Left lung (tissue), 10 donors: ENCODE data around the gene ZNF580. TPM values are rescaled to one million over a fixed set of nuclear protein-coding genes. Genes with fewer than 3 reads are reported as not detected.

Experiments
- ATAC-seq: fragments of 200-7000 bp; cut with Tn5 transposase; one replicate; pipeline ENCODE4 v1.9.1; 2020; ENCODE audit warnings: moderate library complexity
- DNase-seq, 4 donors: peaks; one replicate each; pipeline ENCODE4 v3.0.0-alpha.2; 2013 to 2020
- H3K27ac ChIP-seq, 2 donors: fragments of 200-600 bp; sonication (generic) in 1 of 2; one replicate each; pipeline versions ENCODE4 v1.5.0 to v1.8.0; 2020 to 2021
- H3K27me3 ChIP-seq, 2 donors: fragments of 200-600 bp; sonication (generic) in 1 of 2; one replicate each; pipeline versions ENCODE4 v1.5.0 to v1.8.0; 2020 to 2021
- H3K36me3 ChIP-seq, 2 donors: fragments of 200-600 bp; sonication (generic) in 1 of 2; one replicate each; pipeline versions ENCODE4 v1.5.0 to v1.8.0; 2020 to 2021
- H3K4me1 ChIP-seq, 2 donors: fragments of 200-600 bp; one replicate each; pipeline ENCODE4 v1.8.0; 2021
- H3K4me3 ChIP-seq, 2 donors: fragments of 200-600 bp; sonication (generic) in 1 of 2; one replicate each; pipeline versions ENCODE4 v1.5.0 to v1.8.0; 2020 to 2021; ENCODE audit warnings: mild to moderate bottlenecking in 1 of 2
- H3K9me3 ChIP-seq, 2 donors: fragments of 200-600 bp; sonication (generic) in 1 of 2; one replicate each; pipeline versions ENCODE4 v1.5.0 to v1.8.0; 2020 to 2021
- CTCF ChIP-seq, 2 donors: fragments of 200-600 bp; sonication (generic) in 1 of 2; IDR thresholded peaks; one replicate each; pipeline versions ENCODE4 v1.5.0 to v1.8.0; 2021; ENCODE audit warnings: antibody characterized with exemption in 2 of 2
- intact Hi-C, 2 donors: fragments of 100-400 bp; cut with DNase I; formaldehyde crosslinking; loops; one replicate each; pipeline versions ENCODE4 v1.11.2 to v1.14.2; 2022
- polyA plus RNA-seq, 6 donors: library from polyadenylated mRNA; unstranded; fragments of 120-200 nt; gene quantifications; one replicate each; pipeline ENCODE4 v1.2.1, GENCODE V29; 2013; ENCODE audit not compliant: insufficient read length in 6 of 6
- total RNA-seq, 2 donors: library from RNA; stranded (reverse); fragmentation: NEBNext Ultra II Directional; extraction: Animal tissue kit (Norgen Biotek cat#: 25700); gene quantifications; one replicate each; pipeline ENCODE4 v1.2.1, GENCODE V29; 2021
- donor health status: DM: no; HTN: yes; CAD: no.
- donor health status: DM: no; HTN: no; CAD: no.

The ZNF580 gene
- total and polyA plus RNA-seq, 8 donors = 33.8 to 49.5 (median 39.1) TPM

DNA sequence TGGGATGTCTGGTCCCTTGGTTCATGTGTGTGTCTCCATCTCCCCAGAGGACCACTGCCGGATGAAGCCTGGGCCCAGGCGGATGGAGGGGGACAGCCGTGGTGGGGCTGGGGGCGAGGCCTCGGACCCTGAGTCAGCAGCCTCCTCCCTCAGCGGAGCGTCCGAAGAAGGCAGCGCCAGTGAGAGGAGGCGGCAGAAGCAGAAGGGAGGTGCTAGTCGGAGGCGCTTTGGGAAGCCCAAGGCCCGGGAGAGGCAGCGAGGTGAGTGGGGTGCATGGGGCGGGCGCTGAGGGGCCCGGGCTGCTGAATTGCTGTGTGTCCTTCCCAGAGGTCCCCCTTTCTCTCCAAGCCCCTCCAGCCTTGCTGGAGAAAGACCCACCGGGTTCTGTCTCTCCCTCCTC, 10.4 kb downstream of the ZNF580 start:
- Histone ChIP-seq H3K4me3 (no peak overlapping the region), H3K27me3 (no peaks in the 10 kb centered on the region), H3K36me3 (peaks cover 0 to 10% of the 10 kb centered on the region in 2 donors), H3K4me1 (peaks cover 21 to 50% of the 10 kb centered on the region in 2 donors), H3K9me3 (no peaks in the 10 kb centered on the region), H3K27ac (no peak overlapping the region)
- DNase-seq (peak in 1 of 4 donors; percentile 72), ATAC-seq (no peak)
- intact Hi-C loops = no loop called here
- no peak for TF ChIP-seq CTCF (IDR thresholded peaks at IDR 0.05)

DNA sequence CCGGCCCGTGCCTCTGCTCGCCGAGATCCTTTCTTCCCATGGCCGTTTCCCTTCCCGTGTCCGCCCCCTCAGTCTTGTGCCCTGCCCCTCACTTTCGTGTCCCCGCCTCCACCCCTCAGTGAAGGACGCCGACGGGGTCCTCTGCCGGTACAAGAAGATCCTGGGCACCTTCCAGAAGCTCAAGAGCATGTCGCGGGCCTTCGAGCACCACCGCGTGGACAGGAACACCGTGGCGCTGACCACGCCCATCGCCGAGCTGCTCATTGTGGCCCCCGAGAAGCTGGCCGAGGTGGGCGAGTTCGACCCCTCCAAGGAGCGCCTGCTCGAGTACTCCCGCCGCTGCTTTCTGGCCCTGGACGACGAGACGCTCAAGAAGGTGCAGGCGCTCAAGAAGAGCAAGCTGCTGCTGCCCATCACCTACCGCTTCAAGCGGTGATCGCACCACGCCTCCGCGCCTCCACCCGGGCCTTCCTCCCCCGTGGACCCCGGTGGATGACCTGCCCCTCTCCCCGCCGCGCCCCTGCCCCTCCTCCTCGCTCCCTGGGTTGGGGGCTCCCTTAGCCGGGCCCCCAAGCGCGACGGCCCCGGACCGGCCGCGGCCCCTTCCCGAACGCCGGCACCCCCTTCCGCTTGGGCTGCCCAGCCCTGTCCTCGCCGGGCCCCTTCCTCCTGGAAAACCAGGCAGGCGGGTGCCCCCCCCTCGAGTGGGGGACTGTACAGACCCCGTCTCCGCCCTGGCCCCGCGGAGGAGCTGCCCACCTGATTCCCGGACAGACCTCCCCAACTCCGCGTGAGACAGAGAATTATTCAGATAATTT, 11.7 kb downstream of the ZNF580 start:
- intact Hi-C loops = no loop called here

DNA sequence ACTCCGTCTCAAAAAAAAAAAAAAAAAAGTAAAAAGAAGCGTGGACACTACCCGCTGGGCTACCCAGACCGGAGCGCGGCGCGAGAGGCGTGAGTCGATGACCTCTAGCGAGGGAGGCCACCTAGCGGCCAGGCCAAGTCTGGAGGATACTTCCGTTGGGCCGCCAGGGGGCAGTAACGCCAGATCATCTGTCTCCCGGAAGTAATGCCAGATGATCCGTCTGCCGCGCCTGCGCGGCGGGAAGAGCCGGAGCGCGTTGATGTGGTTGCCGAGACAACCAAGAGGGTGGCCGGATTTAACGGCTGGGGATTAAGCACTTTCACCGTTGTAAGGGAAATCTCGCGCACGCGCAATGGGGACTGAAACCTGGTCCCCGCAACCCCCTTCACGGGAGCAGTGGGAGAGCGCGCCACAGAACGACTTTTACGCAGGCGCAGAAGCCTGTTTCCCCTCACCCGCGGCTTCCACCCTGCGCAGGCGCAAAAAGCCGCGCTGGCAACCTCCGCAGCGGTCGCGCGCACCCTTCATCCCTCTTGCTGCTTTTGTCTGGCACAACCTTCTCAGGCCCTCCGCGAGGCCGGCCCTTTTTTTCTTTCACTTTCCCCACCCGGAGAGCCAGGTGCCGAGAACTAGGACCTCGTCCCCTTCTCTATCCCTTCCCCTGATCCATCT, 13.0 kb downstream of the ZNF580 start:
- peak; percentile 99 for TF ChIP-seq CTCF (IDR thresholded peaks at IDR 0.05)
- DNase-seq (peak; percentile 98 to 100 (median 99)), ATAC-seq (peak; percentile 76)
- intact Hi-C loops = no loop called here
- Histone ChIP-seq H3K4me1 (peaks cover 35 to 53% of the 10 kb centered on the region in 2 donors), H3K27ac (peak overlapping the region; percentile 99 to 100), H3K27me3 (no peaks in the 10 kb centered on the region), H3K9me3 (no peaks in the 10 kb centered on the region), H3K4me3 (peak overlapping the region; percentile 97 to 100), H3K36me3 (peaks cover 0 to 11% of the 10 kb centered on the region in 2 donors)

More for the DNA sequence above, 11.7 kb downstream of the ZNF580 start:
- ATAC-seq (no peak), DNase-seq (peak in 1 of 4 donors; percentile 85)
- no peak for TF ChIP-seq CTCF (IDR thresholded peaks at IDR 0.05)
- Histone ChIP-seq H3K4me3 (peak overlapping the region in 1 of 2 donors; percentile 97), H3K36me3 (peaks cover 0 to 10% of the 10 kb centered on the region in 2 donors), H3K4me1 (peaks cover 28 to 53% of the 10 kb centered on the region in 2 donors), H3K27ac (no peak overlapping the region), H3K9me3 (no peaks in the 10 kb centered on the region), H3K27me3 (no peaks in the 10 kb centered on the region)

DNA sequence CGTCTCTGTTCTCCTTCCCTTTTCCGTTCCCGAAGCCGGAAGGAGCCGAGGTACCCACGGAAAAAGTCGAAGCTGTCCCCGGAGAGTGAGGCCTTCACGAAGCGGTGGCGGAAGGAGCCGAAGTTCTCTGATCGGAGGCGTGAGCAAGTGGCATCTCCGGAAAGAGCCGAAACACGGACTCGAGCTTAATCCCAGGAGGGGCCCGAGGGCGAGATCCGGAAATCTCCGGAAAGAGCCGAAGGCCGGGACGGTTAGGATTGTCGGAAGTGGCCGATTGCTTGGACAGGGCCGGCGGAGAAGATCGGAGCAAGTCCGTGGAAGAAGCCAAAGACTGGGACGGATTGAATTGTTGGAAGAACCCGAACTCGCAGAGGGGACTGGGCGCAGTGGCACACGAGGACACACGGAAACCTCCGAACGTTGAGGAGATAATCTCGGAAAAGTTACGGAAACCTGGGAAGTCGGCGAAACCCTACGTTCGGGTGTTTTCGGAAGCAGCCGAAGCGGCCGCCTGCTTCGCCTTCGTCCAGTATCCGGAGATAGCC, 13.6 kb downstream of the ZNF580 start:
- ATAC-seq = peak; percentile 86
- H3K36me3 ChIP-seq = peaks cover 0 to 17% of the 10 kb centered on the region in 2 donors
- no peaks in the 10 kb centered on the region for H3K9me3 ChIP-seq
- DNase-seq = peak; percentile 97 to 99 (median 98)
- H3K4me1 ChIP-seq = peaks cover 38 to 53% of the 10 kb centered on the region in 2 donors
- intact Hi-C loops = no loop called here
- no peaks in the 10 kb centered on the region for H3K27me3 ChIP-seq
- H3K4me3 ChIP-seq = peak overlapping the region; percentile 97 to 100
- peak overlapping the region; percentile 99 to 100 for H3K27ac ChIP-seq
- TF ChIP-seq CTCF (IDR thresholded peaks at IDR 0.05) = no peak
